Kidney (tissue), 14 donors: ENCODE measurements around the gene PMPCA. TPM values are rescaled to one million over a fixed set of nuclear protein-coding genes. Genes with fewer than 3 reads are reported as not detected.

ENCODE experiments used
- DNase-seq, 5 donors: peaks; one replicate each; pipeline ENCODE4 v3.0.0-alpha.2; 2013 to 2020
- FAIRE-seq: peaks from 2 replicates; lab custom pipeline; 2012; peaks lifted over from hg19 to GRCh38; lab: Jason Lieb, UNC
- H3K27ac ChIP-seq, 2 donors: one replicate each; pipeline ENCODE4 v1.7.0; 2013; ENCODE audit warnings: low read depth in 2 of 2, low read length in 2 of 2, inconsistent platforms in 1 of 2
- H3K27me3 ChIP-seq: one replicate; pipeline ENCODE4 v1.7.1; 2013; ENCODE audit warnings: low read length, inconsistent platforms; ENCODE audit not compliant: control insufficient read depth, insufficient read depth
- H3K36me3 ChIP-seq, 3 donors: one replicate each; pipeline versions ENCODE4 v1.7.0 to v1.7.1; 2013; ENCODE audit warnings: low read length in 3 of 3, control low read depth in 1 of 3, inconsistent platforms in 1 of 3; ENCODE audit not compliant: insufficient read depth in 3 of 3, control insufficient read depth in 2 of 3
- H3K4me1 ChIP-seq, 3 donors: one replicate each; pipeline versions ENCODE4 v1.7.0 to v1.7.1; 2013; ENCODE audit warnings: low read length in 3 of 3, inconsistent platforms in 1 of 3, low read depth in 1 of 3; ENCODE audit not compliant: control insufficient read depth in 2 of 3, insufficient read depth in 2 of 3
- H3K4me3 ChIP-seq, 3 donors: one replicate each; pipeline versions ENCODE4 v1.7.0 to v1.8.1; 2013; ENCODE audit warnings: low read length in 3 of 3, control low read depth in 1 of 3, inconsistent platforms in 1 of 3
- H3K9ac ChIP-seq, 3 donors: one replicate each; pipeline versions ENCODE4 v1.7.0 to v1.7.1; 2013; ENCODE audit warnings: low read length in 3 of 3, control low read depth in 1 of 3, inconsistent platforms in 1 of 3
- H3K9me3 ChIP-seq, 3 donors: one replicate each; pipeline versions ENCODE4 v1.7.0 to v1.7.1; 2013; ENCODE audit warnings: low read length in 3 of 3, control low read depth in 1 of 3, inconsistent platforms in 1 of 3; ENCODE audit not compliant: control insufficient read depth in 2 of 3, insufficient read depth in 1 of 3
- CTCF ChIP-seq: IDR thresholded peaks from 3 replicates; pipeline ENCODE4 v1.5.1; 2012; ENCODE audit warnings: mild to moderate bottlenecking, moderate library complexity, borderline replicate concordance; ENCODE audit not compliant: insufficient read depth; ENCODE audit errors: extremely low read depth
- intact Hi-C: fragments of 100-400 bp; cut with DNase I; formaldehyde crosslinking; loops from one replicate; pipeline ENCODE4 v1.11.1; 2022
- polyA plus RNA-seq: library from polyadenylated mRNA; stranded (reverse); fragments of 350-450 nt; fragmentation: Illumina TruSeq; extraction: RNeasy Lipid Tissue Mini Kit (QIAGEN cat#74804); gene quantifications from one replicate; pipeline ENCODE4 v1.2.3, GENCODE V29; 2014; ENCODE audit warnings: low read depth, low replicate concordance; ENCODE audit not compliant: insufficient read depth
- total RNA-seq: library from RNA; stranded (reverse); fragmentation: NEBNext Ultra II Directional; extraction: Animal tissue kit (Norgen Biotek cat#: 25700); gene quantifications from one replicate; pipeline ENCODE4 v1.2.1, GENCODE V29; 2021
- donor health status: control.
- donor health status: control.
- donor health status: control.
- donor health status: control.
- donor health status: control.
- donor health status: DM: yes; HTN: yes; CAD: no.
- donor health status: Normal renal cell carcinoma (clear cell type).

Gene PMPCA
- total and polyA plus RNA-seq, 2 donors from 2014 or later = 45.6 to 50.1 TPM

- H3K4me1 ChIP-seq = peaks cover 0 to 2% (median 0%) of the 10 kb centered on the region in 3 donors
- no peak overlapping the region for H3K9ac ChIP-seq
- no peak for FAIRE-seq
- H3K4me3 ChIP-seq = no peak overlapping the region
- H3K27ac ChIP-seq = no peak overlapping the region
- no peak for DNase-seq
- H3K27me3 ChIP-seq = no peaks in the 10 kb centered on the region
- intact Hi-C loops = no loop called here
- no peaks in the 10 kb centered on the region for H3K9me3 ChIP-seq
- no peak for TF ChIP-seq CTCF
- H3K36me3 ChIP-seq = peaks cover 0 to 4% (median 3%) of the 10 kb centered on the region in 3 donors
Observed at GRCh38 chr9:136379401-136379800, 31.1 kb upstream of the PMPCA start.

- H3K36me3 ChIP-seq = peaks cover 0 to 4% (median 3%) of the 10 kb centered on the region in 3 donors
- DNase-seq (no peak), FAIRE-seq (no peak)
Observed at GRCh38 chr9:136379891-136380290, 30.6 kb upstream of the PMPCA start.

GRCh38 chr9:136380381-136380780 lies 30.1 kb upstream of the PMPCA start:
- intact Hi-C loops = no loop called here
- H3K27ac ChIP-seq = no peak overlapping the region
- no peaks in the 10 kb centered on the region for H3K27me3 ChIP-seq
- peaks cover 0 to 2% (median 0%) of the 10 kb centered on the region in 3 donors for H3K4me1 ChIP-seq
- FAIRE-seq (no peak), DNase-seq (no peak)
- peaks cover 0 to 4% (median 3%) of the 10 kb centered on the region in 3 donors for H3K36me3 ChIP-seq
- H3K9me3 ChIP-seq = no peaks in the 10 kb centered on the region
- H3K4me3 ChIP-seq = no peak overlapping the region
- no peak overlapping the region for H3K9ac ChIP-seq
- no peak for TF ChIP-seq CTCF

More at GRCh38 chr9:136379891-136380290, 30.6 kb upstream of the PMPCA start:
- Histone ChIP-seq H3K9me3 (no peaks in the 10 kb centered on the region), H3K9ac (no peak overlapping the region), H3K27me3 (no peaks in the 10 kb centered on the region), H3K4me3 (no peak overlapping the region), H3K27ac (no peak overlapping the region), H3K4me1 (peaks cover 0 to 2% (median 0%) of the 10 kb centered on the region in 3 donors)
- intact Hi-C loops = no loop called here
- TF ChIP-seq CTCF = no peak

- H3K9ac ChIP-seq = no peak overlapping the region
Observed at GRCh38 chr9:136381311-136381710, 29.1 kb upstream of the PMPCA start.

More at GRCh38 chr9:136381311-136381710, 29.1 kb upstream of the PMPCA start:
- no peak overlapping the region for H3K4me3 ChIP-seq
- H3K27me3 ChIP-seq = no peaks in the 10 kb centered on the region
- H3K36me3 ChIP-seq = peaks cover 0 to 4% (median 3%) of the 10 kb centered on the region in 3 donors
- intact Hi-C loops = no loop called here
- no peaks in the 10 kb centered on the region for H3K9me3 ChIP-seq
- DNase-seq (no peak), FAIRE-seq (no peak)
- peaks cover 0 to 2% (median 0%) of the 10 kb centered on the region in 3 donors for H3K4me1 ChIP-seq
- TF ChIP-seq CTCF = no peak
- H3K27ac ChIP-seq = no peak overlapping the region
